ENCODE data around the gene TMEM129.

Gene TMEM129, protein sequence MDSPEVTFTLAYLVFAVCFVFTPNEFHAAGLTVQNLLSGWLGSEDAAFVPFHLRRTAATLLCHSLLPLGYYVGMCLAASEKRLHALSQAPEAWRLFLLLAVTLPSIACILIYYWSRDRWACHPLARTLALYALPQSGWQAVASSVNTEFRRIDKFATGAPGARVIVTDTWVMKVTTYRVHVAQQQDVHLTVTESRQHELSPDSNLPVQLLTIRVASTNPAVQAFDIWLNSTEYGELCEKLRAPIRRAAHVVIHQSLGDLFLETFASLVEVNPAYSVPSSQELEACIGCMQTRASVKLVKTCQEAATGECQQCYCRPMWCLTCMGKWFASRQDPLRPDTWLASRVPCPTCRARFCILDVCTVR
- total RNA-seq, result 8.6 to 52.8 (median 26.2) reads per million in 17 experiments

DNA sequence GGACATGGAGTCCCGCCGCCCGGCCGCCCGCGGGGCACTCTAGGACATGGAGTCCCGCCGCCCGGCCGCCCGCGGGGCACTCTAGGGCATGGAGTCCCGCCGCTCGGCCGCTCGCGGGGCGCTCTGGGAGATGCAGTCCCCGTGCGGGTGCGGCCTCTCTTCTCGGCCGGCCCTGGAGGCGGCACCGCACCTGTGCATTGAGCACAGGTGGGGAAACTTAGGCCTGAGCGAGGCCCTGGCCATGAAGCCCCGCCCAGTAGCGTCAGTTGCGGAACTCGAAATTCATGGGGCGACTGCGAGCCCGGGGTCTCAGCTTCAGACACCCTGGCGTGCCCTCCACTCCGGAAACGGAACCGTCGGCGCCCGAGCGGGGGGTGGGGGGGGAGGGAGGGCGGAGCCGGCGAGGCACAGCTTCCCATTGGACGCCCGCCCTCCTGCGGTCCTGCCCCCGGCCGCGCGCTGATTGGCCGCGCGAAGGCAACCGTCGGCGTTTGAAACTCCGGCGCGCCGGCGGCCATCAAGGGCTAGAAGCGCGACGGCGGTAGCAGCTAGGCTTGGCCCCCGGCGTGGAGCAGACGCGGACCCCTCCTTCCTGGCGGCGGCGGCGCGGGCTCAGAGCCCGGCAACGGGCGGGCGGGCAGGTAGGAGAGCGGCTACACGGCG is at the start of gene TMEM129, which contains the start of gene TACC3:
TMEM129 (minus strand) TSS at position 321 of the 663 bp plus-strand sequence. CDS start 486 bp downstream, outside the sequence.
TACC3 (plus strand) TSS at position 519 of the 663 bp plus-strand sequence. CDS start 1,901 bp downstream, outside the sequence.
- DNase-seq, result peak; percentile 94 to 98 (median 96)

DNA sequence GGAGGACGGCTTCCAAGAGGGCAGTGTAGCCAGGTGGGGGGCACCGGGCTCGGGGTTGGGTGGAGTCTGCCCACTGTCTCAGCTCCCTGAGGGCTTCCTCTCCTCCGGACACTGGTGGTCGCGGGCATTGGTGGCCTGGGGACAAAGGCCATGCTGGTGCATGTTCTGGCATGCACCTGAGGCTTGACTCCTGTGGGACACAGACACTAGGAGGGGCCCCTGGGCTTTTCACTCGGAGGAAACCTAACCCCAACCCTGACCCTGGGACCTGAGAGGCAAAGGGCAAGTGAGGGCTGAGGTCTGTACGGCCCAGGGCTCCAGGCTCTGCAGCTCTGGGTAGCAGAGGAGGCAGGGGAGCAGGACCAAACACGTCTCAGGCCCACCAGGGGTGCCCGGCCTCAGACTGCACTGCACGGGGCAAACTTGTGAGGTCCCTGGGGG is 49.7 kb upstream of the TMEM129 start:
- no peak for DNase-seq

DNA sequence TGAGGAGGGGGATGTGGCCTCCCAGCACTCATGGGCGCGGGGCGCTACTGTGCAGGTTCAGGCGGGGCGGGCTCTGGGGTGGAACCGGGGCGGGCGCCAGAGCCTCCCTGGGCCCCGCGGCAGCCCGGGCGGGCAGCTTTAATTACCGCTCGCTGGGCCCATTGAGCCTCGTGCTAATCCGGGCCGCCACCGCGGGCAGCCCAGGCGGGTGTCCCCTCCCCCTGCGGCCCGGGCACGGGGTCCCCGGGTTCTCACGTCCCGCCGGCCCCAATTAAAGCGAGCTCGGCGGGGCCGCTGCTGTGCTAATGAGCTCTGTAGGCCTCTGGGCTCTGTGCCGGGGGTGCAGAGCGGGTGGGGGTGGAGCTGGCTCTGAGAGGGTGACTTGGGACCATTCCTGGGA is 49.1 kb upstream of the TMEM129 start:
- DNase-seq, result no peak

DNA sequence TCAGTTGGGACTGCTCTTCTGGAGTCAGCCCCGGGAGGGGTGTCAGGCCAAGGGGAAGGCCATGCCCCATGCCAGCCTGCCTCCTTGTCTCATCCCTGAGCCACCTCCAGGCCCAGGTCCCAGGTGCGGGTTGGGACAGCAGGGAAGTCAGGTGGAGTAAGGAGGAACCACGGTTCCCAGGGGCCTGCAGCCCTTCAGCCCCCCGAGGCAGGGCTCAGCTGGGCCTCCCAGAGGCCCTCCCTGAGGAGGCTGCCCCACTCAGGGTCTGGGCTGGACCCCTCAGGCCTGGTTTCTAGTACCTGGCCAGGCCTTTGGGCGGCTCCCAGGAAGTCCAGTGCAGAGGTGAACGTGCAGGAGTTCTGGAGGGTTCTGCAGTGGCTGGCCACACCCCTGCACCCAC is 48.6 kb upstream of the TMEM129 start:
- no peak for DNase-seq

DNA sequence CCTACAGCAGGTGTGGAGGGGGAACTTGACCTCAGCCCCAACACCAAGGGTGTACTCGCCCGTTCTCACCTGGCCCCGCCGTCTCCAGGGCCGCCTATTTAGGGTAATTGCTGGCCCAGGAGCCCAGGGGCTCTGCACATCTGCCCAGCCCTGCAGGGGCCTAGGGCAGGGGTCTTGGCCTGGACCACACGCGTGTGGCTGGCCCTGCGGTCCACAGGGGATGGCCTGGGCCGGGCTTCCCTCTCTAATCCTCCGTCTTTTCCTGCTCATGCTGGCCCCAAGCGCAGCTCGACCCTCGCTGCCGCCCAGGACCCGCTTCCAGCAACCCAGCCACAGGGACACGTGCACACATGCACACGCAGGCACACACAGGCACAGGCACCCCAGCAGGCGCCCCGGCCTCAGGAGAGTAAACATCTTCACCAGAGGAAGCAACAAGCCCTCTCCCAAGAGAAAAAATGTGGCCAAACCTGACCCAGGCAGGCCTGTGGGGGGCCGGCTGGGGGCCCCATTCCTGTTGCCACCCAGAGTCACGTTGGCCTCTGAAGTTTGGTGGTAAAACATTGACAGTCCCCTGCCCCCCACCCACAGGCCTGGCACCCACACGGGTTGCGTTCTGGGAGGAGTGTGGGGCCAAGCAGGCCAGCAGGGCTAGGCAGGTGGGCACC is 47.4 kb upstream of the TMEM129 start:
- no peak for DNase-seq

DNA sequence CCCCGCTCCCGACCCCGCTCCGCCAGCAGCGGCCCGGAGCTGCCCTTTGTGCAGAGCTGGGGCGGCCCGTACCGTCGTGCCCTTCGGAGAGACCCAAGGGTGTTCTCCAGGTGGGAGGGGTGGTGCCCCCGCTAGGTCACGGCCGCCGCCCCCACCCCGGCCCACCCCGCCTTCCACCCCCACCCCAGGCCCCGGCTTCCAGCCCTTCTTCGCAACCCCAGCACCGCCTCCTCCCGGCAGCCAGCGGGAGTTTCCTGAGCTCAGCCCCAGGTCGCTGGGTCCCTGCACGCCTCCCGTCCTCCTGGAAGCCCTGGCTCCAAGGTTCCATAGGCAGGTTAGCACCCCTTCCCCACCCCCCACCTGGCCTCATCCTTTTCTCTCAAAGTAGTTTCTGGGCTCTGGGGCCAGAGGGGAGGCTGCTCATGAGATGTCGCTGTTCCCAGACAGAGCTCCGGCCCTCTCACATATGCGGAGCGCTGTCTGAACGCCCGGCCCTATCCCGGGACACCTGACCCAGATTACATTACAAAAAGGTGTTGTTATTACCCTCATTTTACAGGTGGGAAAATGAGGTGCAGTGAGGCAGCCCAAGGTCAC is 46.7 kb upstream of the TMEM129 start:
- DNase-seq, result peak; percentile 40 to 74 (median 51)

DNA sequence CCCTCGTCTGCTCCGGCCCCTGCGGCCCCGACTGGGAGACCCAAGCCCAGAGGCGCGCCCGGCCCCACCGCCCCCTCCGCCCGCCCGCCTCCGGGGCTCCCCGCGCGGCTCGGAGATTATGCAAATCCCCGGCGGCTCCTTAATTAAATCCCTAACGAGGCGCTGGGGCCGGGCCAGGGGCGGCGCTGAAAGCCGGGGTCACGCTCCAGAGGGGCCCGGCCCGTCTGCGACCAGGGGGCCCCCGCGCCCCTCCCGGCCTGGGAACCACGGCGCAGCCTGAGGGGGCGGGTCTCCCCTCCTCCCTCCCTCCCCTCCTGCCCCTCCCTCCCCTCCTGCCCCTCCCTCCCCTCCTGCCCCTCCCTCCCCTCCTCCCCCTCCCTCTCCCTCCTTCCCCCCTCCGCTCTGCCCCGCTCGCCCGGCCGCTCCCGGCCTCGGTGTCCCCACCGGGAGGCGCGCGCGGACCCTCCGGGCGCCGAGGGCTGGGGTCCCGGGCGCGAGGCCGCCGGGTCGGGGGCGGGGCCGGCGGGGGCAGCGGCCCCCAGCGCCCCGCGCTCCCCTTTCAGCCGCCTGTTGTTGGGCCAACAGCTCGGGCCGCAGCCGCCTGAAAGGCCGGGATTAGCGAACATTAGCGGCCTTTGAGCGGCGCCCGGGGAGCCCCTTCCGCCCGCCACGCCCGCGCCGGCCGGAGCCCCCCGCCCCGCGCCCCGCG is 46.1 kb upstream of the TMEM129 start:
- DNase-seq, result peak in 3 of 4 experiments; percentile 8 to 10 (median 8)

DNA sequence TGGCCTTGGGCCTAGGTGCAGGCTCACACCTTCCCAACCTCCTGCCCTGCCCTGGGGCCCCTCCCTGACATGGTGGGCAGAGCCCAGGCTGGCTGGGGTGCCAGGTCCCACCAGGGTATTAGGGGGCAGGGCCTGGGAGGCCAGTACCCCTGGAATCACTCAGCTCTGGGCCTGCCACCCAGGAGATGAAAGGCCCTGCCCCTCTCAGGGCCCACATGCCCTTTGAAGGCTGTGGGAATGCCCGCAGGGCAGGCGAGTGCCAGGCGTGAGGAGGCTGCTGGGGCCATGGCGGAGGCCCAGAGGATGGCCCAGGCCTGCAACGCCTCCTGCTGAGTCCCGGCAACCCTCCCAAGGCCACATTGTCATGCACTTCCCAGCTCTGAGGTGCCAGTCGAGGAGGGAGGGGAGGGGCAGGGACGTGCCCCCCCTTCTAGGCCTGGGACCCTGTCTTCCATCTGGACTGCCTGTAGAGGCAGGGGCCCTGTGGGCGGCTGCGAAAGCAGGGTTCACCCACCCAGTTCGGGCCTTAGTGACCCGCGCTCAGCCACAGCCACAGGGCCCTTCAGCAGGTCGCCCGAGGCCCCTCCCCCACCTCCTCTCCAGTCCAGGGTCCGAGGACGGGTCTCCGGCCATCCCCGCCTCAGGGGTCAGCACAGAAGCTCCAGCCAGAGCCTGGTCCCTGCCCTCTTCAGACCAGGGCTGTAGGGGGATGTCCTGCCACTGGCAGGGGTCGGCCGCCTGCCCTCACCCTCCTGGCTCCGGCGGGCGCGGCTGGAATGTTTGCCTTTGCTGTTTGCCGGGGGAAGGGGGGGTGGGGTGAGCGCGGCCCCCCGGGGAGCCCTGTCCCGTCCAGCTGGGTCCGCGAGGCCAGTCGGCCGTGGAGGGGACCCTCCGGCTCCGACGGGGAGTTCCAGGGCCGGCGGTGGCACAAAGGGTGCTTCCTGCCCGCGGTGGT is 45.3 kb upstream of the TMEM129 start:
- no peak for DNase-seq

DNA sequence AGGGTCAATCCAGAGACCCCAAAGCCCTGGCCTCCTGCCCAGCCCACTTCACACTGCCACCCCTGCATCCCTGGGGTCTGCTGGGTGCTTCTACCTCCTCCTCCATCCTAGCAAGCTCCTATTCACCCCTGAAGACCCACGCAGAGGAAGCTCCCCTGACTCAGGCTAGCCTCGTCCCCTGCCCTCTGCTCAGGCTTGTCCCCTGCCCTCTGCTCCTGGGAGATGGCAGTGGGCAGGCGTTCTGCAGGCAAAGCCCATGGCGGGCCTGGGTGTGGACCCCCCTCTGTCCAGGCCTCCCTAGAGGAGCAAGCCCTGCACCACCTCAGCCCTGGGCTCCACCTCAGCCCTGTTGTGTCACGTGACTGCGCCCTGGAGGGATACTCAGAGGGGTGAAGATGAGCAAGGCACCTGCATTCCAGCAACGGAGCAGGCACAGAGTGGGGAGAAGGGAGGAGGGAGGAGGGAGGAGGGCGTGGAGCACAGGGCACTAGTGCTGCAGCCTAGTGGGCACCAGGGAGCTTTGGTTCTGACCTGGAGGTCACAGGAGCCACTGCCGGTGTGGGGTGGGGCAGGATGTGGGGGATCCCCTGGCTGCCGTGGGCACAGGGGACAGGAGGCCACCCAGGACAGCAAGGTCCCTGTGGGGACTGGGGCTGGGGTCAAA is 44.4 kb upstream of the TMEM129 start:
- DNase-seq, result no peak

DNA sequence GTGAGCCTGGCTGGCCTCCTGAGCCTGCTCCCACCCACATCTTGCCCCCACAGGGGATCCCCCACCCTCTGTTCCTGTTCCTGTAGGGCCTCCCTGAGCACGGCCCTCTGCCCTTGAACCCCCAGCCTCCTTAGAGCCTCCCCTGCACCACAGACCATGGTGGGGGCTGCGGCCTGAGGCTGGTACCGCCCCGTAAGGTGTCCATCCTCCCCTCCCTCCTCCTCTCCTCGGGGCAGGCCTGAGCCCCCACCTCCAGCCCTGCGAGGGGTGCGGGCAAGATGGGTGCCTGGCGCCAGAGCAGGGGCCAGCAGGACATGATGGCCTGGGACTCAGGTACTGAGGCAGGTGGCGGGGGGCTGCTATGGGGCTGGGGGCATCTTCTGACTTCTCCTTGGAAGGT is 43.5 kb upstream of the TMEM129 start:
- DNase-seq, result no peak

DNA sequence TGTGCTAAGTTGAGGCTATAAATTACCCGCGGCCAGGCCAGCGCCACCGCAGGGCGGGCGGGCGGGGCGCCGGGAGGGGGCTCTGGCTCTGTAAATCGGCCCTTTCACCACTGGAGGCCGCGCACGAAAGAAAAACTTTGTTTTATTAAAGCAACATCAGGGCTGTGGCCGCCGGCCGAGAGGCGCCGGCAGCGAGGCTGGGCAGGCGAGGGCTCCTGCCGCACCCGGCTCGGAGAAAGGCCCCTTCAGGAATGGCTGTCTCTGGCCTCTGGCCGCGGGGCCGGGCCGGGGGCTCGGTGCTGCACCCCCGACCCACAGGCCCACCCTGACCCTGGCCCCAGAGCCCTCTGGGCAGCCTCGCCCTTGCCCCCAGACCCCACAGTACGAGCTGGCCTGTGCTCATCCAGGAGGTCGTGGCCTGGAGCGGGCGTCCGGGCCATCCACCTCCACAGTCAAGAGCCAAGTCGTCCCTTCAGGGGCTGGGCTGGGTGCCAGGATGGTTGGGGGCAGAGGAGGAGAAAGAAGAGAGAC is 42.5 kb upstream of the TMEM129 start:
- peak in 3 of 4 experiments; percentile 2 to 43 (median 19) for DNase-seq

DNA sequence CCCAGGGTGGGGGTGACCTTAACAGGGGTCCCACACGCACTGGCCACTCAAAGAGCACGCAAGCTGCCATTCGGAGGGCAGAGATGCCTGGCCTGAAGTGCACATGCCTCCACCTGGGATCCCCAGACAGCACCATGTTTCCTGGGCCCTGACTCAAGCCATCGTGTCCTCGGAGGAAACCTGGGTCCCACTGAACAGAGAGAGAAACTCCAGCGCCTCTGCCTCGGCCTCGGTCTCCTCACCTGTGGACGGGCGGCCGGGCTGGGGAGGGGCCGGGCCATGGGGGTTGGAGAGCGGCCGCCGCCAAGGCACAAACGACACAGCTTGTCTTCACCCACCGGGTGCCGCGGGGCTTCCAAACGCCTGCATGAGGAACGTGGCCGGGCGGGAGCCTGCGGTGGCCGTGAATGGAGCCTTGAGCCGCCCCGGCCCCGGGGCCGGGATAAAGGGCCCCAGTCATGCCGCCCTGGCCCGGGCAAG is 42.0 kb upstream of the TMEM129 start:
- DNase-seq, result no peak

DNA sequence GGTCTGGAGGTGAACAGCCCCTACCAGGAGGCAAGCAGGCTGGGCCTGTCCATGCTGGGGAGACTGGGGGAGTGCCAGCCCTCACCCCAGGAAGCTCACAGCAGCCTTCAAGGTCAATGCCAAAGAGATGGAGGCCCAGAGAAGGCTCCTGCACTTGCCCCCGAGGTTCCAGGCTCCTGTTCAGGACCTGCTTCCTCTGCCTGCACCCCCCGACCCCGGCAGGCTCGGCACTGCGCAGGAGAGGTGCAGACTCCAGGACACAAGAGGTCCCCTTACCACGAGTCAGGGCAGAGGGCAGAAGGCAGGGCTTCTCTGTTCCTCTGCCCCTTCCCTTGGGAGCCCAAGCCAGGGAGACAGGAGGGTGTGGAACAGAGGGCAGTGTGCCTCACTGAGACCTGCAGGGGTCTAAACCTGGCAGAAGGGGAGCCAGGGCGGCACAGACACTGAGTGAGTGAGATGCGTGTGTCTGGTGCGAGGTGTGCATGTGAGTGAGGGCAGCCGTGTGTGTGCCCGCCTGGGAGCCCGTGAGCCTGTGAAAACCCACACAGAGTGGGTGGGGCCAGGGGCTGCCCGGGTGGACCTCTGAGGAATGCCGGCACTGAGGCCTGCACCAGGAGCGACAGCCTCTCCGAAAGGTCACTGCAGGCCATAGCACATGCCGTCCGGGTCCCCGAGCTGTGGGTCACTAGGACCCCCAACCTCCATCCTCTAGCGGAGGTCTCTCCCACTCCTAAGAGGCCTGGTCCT is 41.3 kb upstream of the TMEM129 start:
- DNase-seq, result no peak

DNA sequence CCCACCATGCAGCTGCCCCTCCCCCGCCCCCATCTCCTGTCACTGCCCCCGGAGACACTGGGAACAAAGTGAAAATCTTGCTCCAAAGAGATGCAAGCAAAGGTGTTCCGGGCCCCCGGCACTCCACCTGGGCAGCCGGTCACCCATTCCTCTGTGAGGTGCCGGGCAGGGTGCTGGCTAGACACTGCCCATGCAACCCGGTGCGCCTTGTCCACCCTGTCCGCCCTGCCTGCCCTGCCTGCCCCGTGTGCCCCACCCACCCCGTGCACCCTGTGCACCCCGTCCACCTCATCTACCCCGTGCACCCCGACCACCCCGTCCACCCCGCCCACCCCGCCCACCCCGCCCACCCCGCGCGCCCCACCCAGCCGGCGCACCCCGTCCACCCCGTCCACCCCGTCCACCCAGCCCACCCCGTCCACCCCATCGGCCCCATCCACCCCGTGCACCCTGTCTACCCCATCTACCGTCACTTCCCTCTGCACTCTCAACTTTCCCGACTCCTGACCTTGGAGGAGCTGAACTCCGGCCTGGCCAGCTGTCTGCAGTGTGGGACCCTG is 40.1 kb upstream of the TMEM129 start:
- no peak for DNase-seq

DNA sequence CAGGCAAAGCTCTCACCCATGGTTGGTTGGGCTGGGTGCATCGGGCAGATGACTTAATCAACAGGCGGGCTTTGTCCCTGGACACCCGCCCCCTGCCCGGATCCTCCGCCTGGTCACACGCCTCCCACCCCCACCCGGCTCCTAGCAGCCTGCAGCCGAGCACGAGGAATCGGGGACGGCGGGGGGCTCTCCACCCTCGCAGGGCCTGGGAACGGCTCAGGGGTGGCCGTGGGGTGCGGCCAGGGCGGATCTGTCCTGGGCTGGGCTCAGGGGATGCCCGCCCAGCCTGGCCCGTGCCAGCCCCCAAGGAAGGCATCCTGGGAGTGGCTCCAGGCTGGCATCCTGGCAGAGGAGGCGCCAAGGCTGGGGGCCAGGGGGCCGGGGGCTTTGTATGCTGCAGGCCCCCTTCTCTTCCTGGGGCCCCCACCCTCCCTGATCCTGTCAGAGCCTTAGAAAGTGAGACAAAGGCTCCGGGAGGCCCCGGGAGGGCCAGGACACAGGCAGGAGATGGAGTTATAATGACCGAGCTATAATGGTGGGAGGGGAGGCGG is 39.5 kb upstream of the TMEM129 start:
- no peak for DNase-seq

DNA sequence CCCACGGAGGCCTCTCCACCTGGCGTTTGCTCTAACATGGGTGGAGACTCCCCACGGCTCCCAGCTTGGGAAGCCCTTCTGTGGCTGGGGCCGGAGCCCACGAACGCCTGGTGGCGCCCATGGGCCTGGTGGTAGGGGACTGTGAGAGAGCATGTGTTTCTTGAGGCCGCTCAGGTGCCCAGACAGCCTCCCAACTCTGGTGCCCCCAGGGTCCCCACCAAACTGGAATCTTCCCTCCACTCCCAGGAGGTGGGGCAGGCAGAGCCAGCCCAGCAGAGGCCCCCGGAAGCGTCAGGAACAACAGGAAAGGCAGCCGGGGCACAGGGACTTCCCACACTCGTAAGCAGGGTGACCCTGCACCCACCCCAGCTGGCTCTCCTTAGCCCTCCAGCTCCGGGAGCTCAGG is 38.7 kb upstream of the TMEM129 start:
- no peak for DNase-seq

DNA sequence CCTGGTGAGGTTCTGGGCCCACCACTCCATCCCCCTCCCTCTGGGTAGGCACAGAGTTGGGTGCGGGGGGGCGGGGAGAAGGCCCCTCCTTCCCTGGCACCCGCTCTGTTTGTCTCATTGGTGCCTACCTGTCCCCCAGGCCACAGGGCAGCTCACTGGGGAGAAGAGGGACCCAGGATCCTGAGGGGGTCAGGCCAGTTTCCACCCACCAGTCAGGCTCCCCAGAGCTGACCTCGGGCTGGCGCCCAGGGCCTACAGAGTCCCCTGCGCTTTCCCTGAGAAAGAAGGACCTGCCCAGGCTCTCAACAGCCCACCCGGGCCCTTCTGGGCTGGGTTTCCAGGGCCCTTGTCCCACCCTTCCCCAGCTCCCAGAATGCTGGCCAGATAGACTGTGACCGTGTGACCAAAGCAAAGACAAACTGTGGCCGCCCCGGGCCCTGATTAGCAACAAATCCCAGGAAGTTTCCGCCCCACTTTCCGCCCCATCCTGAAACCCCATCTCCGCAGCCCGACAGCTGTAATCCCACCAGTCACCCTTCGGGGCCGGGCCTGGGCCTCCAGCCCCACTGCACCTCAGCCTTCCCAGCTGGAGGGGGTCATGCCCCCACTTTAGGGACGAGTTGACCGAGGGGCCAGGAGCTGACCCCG is 38.2 kb upstream of the TMEM129 start:
- no peak for DNase-seq
